ENCODE data around the gene SYF2.

Gene SYF2

DNA sequence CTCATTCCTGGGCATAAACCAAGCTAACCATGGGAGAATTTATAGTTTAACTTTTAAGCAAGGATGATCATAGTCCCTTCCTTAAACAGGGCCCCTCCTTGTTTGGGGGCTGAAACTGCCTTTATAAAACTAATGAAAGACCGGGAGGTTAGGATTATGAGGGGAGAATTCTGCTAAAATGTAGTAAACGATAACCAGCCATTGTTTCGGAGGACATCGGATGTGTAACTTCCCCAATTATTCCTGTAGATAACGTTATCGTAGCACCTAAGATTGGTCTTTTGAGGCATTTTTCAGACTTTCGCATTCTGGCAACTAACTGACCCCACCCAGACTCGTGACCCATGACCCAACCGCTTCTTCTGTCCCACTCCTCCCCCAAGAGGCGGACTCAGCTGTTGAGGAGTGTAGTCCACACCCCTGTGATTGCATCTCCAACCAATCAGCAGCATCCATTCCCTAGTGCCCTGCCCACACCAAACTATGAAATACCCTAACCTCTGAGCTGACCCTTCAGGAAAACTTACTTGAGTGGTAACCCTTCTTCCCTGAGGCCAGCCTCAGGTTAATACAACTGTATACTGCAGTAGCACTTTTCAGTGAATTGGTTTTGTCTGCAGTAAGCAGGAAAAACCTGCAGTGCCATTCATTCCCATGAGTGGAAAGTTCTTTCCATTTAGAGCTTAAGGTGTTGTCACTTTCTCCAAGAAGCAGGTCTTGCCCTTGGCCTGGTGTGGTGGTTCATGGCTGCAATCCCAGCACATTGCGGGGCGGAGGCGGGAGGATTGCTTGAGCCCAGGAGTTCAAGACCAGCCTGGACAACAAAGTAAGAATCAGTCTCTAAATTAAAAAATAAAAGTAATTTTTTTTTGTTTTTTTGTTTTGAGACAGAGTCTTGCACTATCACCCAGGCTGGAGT is 823 bp upstream of the SYF2 start:
- TF ChIP-seq ZFX (IDR thresholded peaks at IDR 0.05) = no peak
- TF ChIP-seq, protein P1, sequence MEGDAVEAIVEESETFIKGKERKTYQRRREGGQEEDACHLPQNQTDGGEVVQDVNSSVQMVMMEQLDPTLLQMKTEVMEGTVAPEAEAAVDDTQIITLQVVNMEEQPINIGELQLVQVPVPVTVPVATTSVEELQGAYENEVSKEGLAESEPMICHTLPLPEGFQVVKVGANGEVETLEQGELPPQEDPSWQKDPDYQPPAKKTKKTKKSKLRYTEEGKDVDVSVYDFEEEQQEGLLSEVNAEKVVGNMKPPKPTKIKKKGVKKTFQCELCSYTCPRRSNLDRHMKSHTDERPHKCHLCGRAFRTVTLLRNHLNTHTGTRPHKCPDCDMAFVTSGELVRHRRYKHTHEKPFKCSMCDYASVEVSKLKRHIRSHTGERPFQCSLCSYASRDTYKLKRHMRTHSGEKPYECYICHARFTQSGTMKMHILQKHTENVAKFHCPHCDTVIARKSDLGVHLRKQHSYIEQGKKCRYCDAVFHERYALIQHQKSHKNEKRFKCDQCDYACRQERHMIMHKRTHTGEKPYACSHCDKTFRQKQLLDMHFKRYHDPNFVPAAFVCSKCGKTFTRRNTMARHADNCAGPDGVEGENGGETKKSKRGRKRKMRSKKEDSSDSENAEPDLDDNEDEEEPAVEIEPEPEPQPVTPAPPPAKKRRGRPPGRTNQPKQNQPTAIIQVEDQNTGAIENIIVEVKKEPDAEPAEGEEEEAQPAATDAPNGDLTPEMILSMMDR (conservative IDR thresholded peaks at IDR 0.05) = no peak
- H3K27ac ChIP-seq = peak overlapping the region; percentile 84

DNA sequence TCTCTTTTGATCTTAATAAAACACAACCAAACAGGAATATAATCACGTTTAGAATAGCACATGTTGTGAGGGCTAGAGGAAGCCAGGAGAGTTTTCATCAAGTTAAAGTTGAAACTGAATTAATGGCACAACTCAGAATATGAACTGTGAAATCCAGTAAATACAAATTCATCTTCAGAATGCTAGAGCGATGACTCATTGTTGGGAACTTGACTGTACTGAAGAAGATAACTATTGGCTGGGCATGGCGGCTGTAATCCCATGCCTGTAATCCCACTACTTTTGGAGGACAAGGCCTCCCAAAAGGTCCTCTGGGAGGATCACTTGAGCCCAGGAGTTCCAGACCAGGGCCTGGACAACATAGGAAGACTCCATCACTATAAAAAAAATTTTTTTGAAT is 8.8 kb downstream of the SYF2 start:
- TF ChIP-seq, protein P1 (conservative IDR thresholded peaks at IDR 0.05) = no peak
- no peak for TF ChIP-seq ZFX (IDR thresholded peaks at IDR 0.05)
- H3K27ac ChIP-seq = no peak overlapping the region

DNA sequence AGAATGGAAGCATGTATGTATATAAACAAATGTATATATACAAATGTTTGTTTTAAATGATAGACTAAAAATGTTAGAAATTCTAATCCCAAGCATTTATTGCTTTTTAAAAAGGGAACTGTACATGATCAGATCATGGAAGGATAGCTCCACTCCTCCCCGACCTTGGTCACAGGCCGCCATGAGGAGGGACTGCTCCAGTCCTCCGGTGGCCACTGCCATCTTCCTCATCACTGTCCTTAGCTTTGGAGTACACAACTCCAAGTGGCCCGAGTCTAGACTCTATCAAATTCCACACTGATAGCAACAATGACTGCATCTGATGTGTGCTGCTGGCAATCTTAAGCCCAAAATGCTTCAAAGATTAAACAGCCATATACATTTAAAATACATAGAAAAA is 9.7 kb downstream of the SYF2 start:
- H3K27ac ChIP-seq = no peak overlapping the region
- TF ChIP-seq ZFX (IDR thresholded peaks at IDR 0.05) = no peak
- TF ChIP-seq, protein P1 (conservative IDR thresholded peaks at IDR 0.05) = no peak

DNA sequence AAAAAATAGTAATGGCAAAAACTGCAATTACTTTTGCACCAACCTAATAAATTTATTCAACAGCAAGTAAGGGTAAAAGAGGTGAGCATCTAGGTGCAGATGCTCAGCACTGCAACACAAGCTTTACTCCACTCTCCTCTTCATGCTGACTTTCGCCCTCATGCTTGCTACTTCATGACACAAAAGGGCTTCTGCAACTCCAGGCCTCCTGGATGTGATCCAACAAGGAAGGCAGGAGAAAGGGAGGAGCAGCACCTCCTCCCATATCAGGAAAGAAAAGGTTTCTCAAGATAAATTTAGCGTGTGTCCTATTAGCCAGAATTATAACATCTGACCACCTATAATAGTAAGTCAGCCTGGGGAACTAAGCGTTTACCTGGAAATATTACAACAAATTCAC is 11.6 kb downstream of the SYF2 start:
- TF ChIP-seq ZFX (IDR thresholded peaks at IDR 0.05) = no peak
- TF ChIP-seq, protein P1 (conservative IDR thresholded peaks at IDR 0.05) = no peak

DNA sequence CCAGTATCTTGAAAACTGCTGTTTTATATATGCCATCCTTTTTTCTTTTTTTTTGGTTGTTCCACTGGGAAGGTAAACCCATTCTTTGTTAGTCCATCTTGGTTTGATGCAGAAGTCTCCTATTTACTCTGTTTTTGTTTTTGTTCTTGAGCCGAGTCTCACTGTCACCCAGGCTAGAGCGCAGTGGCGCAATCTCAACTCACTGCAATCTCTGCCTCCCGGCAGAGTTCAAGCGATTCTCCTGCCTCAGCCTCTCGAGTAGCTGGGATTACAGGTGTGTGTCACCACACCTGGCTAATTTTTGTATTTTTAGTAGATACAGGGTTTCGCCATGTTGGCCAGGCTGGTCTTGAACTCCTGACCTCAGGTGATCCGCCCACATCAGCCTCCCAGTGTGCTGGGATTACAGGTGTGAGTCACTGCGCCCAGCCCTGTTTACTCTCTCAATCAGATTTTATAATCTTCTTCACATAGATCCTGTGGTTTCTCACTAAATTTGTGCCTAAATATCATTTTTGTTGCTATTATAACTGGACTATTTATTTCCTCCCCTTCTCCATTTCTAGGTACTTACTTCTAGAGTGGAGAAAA is 12.5 kb downstream of the SYF2 start:
- H3K27ac ChIP-seq = no peak overlapping the region
- TF ChIP-seq, protein P1 (conservative IDR thresholded peaks at IDR 0.05) = no peak
- no peak for TF ChIP-seq ZFX (IDR thresholded peaks at IDR 0.05)

More for the DNA sequence above, 11.6 kb downstream of the SYF2 start:
- no peak overlapping the region for H3K27ac ChIP-seq

DNA sequence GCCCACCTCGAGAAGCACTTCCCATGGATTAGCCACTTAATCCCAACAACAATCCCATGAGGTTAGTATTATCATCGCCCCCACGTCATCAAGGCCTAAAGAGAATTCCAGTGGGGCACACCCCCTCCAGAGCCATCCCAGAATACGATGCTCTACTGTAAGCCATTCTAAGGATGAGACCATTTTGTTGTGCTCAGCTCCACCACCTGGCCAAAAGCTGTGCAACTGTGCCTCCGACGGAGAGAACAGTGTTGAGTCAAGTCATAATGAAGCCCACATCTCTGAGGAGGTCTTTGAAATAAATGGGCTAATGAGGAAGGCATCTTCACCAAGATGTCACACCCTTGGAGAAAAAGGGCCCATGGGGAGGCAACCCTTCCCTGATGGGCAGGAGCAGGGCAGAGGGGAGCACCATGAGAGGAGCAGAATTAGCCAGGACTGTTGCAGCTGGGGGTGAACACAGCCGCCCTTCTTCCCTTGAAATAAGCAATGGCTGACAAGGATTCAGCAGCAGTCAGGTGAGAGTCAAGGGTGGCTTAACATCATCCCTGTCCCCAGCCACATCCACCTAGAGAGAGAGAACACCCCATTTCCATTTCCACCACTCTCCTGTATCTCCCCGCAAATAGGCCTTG is 14.6 kb downstream of the SYF2 start:
- TF ChIP-seq, protein P1 (conservative IDR thresholded peaks at IDR 0.05) = no peak
- no peak for TF ChIP-seq ZFX (IDR thresholded peaks at IDR 0.05)
- H3K27ac ChIP-seq = no peak overlapping the region

DNA sequence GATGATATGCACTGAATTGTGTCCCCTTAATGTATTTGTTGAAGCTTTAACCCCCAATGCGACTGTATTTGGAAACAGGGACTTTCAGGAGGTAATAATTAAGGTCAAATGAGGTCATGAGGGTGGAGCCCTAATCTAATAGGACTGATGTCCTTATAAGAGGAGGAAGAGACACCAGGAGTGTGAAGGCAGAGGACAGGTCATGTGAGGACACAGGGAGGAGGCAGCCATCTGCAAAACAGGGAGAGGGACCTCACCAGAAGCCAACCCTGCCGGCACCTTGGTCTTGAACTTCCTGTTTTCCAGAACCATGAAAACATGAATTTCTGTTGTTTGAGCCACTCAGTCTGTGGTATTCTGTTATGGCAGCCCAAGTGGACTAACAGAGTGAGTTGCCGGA is 15.3 kb downstream of the SYF2 start:
- H3K27ac ChIP-seq = no peak overlapping the region
- TF ChIP-seq, protein P1 (conservative IDR thresholded peaks at IDR 0.05) = no peak
- TF ChIP-seq ZFX (IDR thresholded peaks at IDR 0.05) = no peak
